Loucy (cell line): ENCODE data around the gene RASA4.
"Not testable (repeated sequence)": the region's sequence is repeated elsewhere in the genome, so short reads cannot be mapped to it uniquely, and the experiment has no call there.

ENCODE experiments used
- H2AFZ ChIP-seq: fragments of 200-600 bp; sonication (generic); 2 replicates; pipeline ENCODE4 v1.6.0; 2016; ENCODE audit warnings: antibody characterized with exemption, mild to moderate bottlenecking, low read length, moderate library complexity
- H3F3A ChIP-seq: fragments of 200-600 bp; 2 replicates; pipeline ENCODE4 v1.6.0; 2016; ENCODE audit warnings: antibody characterized with exemption, low read depth, mild to moderate bottlenecking
- H3K27me3 ChIP-seq: fragments of 200-600 bp; sonication (generic); 2 replicates; pipeline ENCODE4 v1.6.1; 2014; ENCODE audit warnings: low read length, mild to moderate bottlenecking; ENCODE audit not compliant: insufficient read depth, poor library complexity, severe bottlenecking
- H3K36me3 ChIP-seq: fragments of 200-600 bp; sonication (generic); 2 replicates; pipeline ENCODE4 v1.6.1; 2016; ENCODE audit warnings: low read length; ENCODE audit not compliant: insufficient read depth
- H3K4me1 ChIP-seq: fragments of 200-600 bp; sonication (generic); 2 replicates; pipeline ENCODE4 v1.5.1; 2014; ENCODE audit warnings: low read length, mild to moderate bottlenecking; ENCODE audit not compliant: insufficient read depth, poor library complexity, severe bottlenecking
- H3K4me2 ChIP-seq: fragments of 200-600 bp; sonication (generic); 2 replicates; pipeline ENCODE4 v1.6.0; 2014; ENCODE audit warnings: antibody characterized with exemption, low read length, low read depth, mild to moderate bottlenecking; ENCODE audit not compliant: poor library complexity, severe bottlenecking
- H3K4me3 ChIP-seq: fragments of 200-600 bp; sonication (generic); 2 replicates; pipeline ENCODE4 v1.5.1; 2014; ENCODE audit warnings: low read length, mild to moderate bottlenecking, mixed read lengths; ENCODE audit not compliant: poor library complexity, severe bottlenecking
- H3K79me2 ChIP-seq: fragments of 200-600 bp; sonication (generic); 2 replicates; pipeline ENCODE4 v1.6.1; 2014; ENCODE audit warnings: low read length; ENCODE audit not compliant: insufficient read depth
- H3K9ac ChIP-seq: fragments of 200-600 bp; sonication (generic); 2 replicates; pipeline ENCODE4 v1.6.0; 2014; ENCODE audit warnings: mild to moderate bottlenecking, low read depth, low read length, moderate library complexity; ENCODE audit not compliant: poor library complexity, severe bottlenecking
- H3K9me2 ChIP-seq: fragments of 200-600 bp; sonication (generic); replicated peaks from 2 replicates; pipeline ENCODE4 v1.6.1; 2016; ENCODE audit warnings: low read depth, low read length, mixed read lengths
- H3K9me3 ChIP-seq: fragments of 200-600 bp; sonication (generic); 2 replicates; pipeline ENCODE4 v1.6.1; 2014; ENCODE audit warnings: mild to moderate bottlenecking, antibody characterized with exemption, low read length, low read depth; ENCODE audit not compliant: insufficient read depth
- H4K20me1 ChIP-seq: fragments of 200-600 bp; sonication (generic); 2 replicates; pipeline ENCODE4 v1.6.0; 2014; ENCODE audit warnings: antibody characterized with exemption, low read length, mild to moderate bottlenecking; ENCODE audit not compliant: insufficient read depth, poor library complexity, severe bottlenecking

Gene RASA4

GRCh38 chr7:102583495-102583894 lies 33.1 kb downstream of the RASA4 start:
- H4K20me1 ChIP-seq, H3K79me2 ChIP-seq, H3F3A ChIP-seq, H3K4me1 ChIP-seq, H3K36me3 ChIP-seq, H3K27me3 ChIP-seq, H3K9me3 ChIP-seq, H2AFZ ChIP-seq, H3K4me3 ChIP-seq, H3K4me2 ChIP-seq, H3K9me2 ChIP-seq, H3K9ac ChIP-seq: not testable (repeated sequence)

GRCh38 chr7:102581722-102582121 lies 34.8 kb downstream of the RASA4 start:
- not testable (repeated sequence) for H3K79me2 ChIP-seq, H3K4me2 ChIP-seq, H3K4me3 ChIP-seq, H2AFZ ChIP-seq, H3F3A ChIP-seq, H3K27me3 ChIP-seq, H3K9ac ChIP-seq, H3K9me3 ChIP-seq, H3K9me2 ChIP-seq, H3K36me3 ChIP-seq, H4K20me1 ChIP-seq, H3K4me1 ChIP-seq

- not testable (repeated sequence) for H3K27me3 ChIP-seq, H3K4me2 ChIP-seq, H3K9ac ChIP-seq
Observed at GRCh38 chr7:102578486-102578885, 38.1 kb downstream of the RASA4 start.

GRCh38 chr7:102577315-102578240 lies 39.0 kb downstream of the RASA4 start:
- not testable (repeated sequence) for H3K9me2 ChIP-seq, H3K4me2 ChIP-seq, H3K4me3 ChIP-seq, H3K9me3 ChIP-seq, H3K9ac ChIP-seq, H4K20me1 ChIP-seq, H3K27me3 ChIP-seq, H3K36me3 ChIP-seq, H2AFZ ChIP-seq, H3K4me1 ChIP-seq, H3K79me2 ChIP-seq, H3F3A ChIP-seq

More at GRCh38 chr7:102578486-102578885, 38.1 kb downstream of the RASA4 start:
- H2AFZ ChIP-seq, H3K36me3 ChIP-seq, H3K4me1 ChIP-seq, H4K20me1 ChIP-seq, H3F3A ChIP-seq, H3K9me2 ChIP-seq, H3K9me3 ChIP-seq, H3K4me3 ChIP-seq, H3K79me2 ChIP-seq: not testable (repeated sequence)

- H3K4me1 ChIP-seq, H3K27me3 ChIP-seq, H3K9me2 ChIP-seq: not testable (repeated sequence)
Observed at GRCh38 chr7:102576363-102576762, 40.2 kb downstream of the RASA4 start.

GRCh38 chr7:102574607-102575006 lies 41.9 kb downstream of the RASA4 start:
- not testable (repeated sequence) for H3K9me3 ChIP-seq, H3K9ac ChIP-seq, H3K4me3 ChIP-seq, H3K79me2 ChIP-seq, H3K4me1 ChIP-seq, H2AFZ ChIP-seq, H3K4me2 ChIP-seq, H3K9me2 ChIP-seq, H3K27me3 ChIP-seq, H3K36me3 ChIP-seq, H4K20me1 ChIP-seq, H3F3A ChIP-seq

More at GRCh38 chr7:102576363-102576762, 40.2 kb downstream of the RASA4 start:
- not testable (repeated sequence) for H3K9me3 ChIP-seq, H3K9ac ChIP-seq, H4K20me1 ChIP-seq, H3K36me3 ChIP-seq, H2AFZ ChIP-seq, H3K79me2 ChIP-seq, H3F3A ChIP-seq, H3K4me2 ChIP-seq, H3K4me3 ChIP-seq
